COR-L47 (cell line): ENCODE data around the gene OTOP2.
"Not testable (repeated sequence)": the region's sequence is repeated elsewhere in the genome, so short reads cannot be mapped to it uniquely, and the experiment has no call there.

ENCODE experiments used
- DNase-seq: peaks from one replicate; lab custom pipeline; 2025; lab: John Stamatoyannopoulos, UW

The OTOP2 gene

DNA sequence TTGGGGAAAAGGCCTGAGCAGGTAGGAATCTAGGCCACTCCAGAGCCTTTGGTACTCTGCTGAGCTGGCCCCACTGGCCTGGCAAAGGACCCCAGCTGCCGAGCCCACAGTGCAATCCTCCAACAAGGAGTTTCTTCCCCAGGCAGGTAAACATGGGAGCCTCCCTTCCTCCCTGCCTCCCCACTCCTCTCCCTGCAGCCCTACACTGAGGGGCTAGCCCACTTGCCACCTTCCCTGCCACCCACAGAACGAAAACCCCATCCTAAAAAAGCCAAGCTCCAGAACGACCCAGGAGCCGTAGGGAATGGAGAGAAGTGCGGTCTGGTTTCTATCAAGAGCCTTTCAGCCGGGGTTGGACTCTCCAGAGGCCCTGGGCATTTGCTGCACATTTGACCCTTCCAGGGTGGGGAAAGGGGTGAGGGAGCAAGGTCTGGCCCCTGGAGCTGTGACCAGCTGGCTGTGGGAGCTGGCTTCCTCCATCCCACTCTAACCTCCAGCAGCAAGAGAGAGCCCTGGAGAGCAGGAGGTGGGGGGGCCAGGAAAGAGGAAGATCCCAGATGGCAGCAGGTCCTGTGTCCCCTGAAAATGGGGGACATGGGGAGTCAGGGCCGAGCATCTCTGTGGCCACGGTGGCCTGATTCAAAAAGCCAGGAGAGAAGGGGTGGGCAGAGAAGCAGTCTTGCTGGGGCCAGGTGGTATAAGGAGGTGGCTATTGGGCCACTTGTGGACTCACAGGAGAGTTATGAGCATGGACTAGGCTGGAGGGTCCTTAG is 47.2 kb downstream of the OTOP2 start:
- DNase-seq, result no peak

DNA sequence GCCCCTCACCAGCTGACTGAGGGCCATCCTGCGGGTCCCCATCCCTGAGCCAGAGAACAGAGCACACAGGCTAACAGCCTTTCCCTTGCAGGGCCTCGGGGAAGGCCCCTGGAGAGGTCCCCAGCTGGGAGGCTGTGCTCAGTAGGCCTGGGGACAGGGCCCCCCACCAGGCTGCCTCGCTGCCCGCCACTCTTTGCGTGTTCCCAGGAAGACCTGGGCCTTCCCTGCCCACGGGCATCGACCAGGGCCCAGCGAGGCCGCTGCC is 47.7 kb downstream of the OTOP2 start:
- DNase-seq, result no peak

DNA sequence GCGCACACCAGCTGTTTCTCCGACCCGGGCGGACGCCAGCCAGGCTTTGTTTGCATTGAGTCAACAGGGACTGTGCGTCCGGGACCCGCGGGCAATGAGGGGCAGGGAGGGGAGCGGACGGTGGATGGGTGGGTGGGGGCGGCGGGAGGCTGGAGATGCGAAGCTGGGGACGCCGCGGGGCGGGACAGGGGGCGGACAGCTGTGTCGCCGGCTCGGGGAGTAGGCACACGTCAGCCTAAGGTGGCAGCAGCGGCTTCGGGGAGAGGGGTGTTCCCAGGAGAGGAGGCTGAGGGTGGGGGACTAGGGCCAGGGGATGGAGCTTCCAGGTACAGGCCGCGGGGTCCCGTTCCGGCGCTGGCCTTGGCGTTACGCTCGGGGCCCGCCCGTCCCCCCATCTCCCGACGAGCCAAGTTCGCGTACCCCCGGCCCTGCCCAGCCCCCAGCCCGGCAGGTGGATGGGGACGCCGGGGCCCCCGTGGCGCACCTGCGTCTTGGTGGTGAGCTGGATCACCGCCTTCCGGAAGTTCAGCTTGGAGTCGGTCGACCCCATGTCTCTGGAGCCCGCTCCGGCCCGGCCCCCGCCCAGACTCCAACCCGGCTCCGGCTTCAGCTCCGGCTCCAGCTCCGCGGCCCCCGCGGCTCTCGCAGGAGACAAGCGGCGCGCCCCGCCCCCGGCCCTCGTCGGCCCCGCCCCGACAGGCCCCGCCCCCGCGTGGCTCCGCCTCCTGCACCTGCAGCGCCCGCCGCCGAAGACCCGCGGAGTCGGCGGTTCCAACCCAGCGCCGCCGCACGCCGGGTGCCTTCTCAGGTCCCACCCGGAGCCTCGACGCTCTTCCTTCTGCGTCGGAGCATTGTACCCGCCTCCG is 48.3 kb downstream of the OTOP2 start, which contains the start of gene HID1:
Gene HID1, minus strand, starts transcription at position 653 of the 866 bp plus-strand sequence. Its CDS starts 103 bp downstream, at position 550.
- peak; percentile 85 for DNase-seq

DNA sequence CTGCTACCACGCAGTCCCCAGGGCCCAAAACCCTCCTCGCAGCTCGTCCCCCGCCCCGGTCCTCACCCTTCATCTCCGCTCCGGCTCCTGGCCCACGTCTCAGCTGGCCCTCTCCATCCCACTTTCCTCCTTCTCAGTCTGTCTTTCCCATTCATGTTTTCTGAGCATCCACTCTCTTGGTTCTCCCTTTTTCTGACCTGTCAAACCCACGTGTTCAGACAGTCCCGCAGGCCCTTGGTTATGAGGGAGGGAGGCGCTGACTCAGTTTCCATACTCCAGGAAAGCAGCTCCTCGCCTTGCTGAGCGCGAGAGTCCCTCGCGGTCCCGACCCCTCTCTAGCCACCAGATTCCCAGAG is 48.9 kb downstream of the OTOP2 start:
- no peak for DNase-seq

DNA sequence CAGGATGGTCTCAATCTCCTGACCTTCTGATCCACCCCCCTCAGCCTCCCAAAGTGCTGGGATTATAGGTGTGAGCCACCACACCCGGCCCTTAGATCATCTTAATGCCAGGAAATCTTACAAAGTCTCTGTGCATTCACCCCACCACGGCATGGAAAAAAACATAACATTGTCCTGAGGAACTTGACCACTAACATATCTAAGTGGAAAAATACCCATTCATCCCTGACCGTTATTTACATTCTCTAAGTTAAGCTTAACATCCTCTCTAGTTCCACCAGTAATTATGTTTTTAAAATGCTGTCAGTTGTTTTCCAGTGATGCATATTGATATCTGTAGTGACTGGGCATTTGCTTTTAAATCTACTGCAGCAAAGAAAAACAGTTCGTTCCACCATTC is 51.9 kb downstream of the OTOP2 start:
- no peak for DNase-seq

DNA sequence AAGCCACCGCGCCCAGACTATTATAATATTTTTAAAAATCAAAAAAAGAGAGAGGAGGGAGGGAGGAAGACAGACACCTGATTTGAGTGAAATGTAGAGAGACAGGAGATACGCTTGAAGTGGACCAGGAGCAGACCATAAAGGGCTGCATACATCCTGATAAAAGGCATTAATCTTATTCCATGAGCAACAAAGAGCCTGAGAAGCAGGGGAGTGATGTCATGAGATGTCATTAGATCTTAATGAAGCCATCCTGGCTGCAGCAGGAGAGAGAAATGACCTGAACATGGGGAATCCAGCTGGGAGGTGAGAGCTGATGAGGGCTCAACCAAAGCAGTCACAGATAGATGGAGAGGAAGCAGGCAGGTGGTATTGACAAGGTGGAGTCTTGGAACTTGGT is 53.7 kb downstream of the OTOP2 start:
- no peak for DNase-seq

DNA sequence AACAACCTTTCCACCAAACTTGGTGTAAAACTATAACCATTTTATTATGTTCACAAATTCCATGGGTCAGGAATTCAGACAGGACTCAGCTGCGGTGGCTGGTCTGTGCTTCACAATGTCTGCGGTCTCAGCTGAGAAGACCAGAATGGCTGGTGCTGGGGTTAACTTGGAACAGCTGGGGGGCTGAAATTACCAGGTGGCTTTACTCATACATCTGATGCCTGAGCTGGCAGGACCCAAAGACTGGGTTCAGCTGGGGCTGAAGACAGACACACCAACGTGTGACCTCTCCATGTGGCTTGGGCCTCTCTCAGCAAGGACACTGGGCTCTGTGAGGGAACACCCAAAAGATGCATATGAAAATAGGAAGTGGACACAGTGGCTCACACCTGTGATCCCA is 54.2 kb downstream of the OTOP2 start:
- no peak for DNase-seq

DNA sequence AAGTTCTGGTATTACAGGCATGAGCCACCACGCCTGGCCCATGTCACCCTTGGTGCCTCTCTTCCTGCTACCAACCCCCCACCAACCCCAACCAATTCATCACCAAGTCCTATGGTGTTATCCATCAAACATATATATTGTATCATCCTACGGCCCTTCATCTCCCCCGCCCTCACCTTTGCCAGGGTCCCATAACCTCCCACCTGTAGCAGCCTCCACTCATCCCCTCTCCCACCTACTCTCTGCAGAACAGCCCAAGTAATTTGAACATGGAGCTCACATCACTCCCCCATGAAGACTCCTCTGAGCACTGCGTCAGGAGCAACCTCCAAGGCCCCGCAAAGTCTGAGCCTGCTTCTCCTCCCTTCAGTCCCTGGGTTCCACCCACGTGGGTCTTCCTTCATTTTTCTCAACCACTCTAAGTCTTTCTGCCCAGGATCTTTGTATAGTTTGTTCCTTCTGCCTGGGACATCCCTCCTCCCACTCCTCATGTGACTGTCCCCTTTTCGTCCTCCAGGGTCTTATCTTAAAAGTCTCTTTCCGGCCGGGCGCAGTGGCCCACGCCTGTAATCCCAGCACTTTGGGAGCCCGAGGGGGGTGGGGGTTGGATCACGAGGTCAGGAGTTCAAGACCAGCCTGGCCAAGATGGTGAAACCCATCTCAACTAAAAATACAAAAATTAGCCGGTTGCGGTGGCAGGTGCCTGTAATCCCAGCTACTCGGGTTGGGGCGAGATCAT is 55.5 kb downstream of the OTOP2 start:
- no peak for DNase-seq

DNA sequence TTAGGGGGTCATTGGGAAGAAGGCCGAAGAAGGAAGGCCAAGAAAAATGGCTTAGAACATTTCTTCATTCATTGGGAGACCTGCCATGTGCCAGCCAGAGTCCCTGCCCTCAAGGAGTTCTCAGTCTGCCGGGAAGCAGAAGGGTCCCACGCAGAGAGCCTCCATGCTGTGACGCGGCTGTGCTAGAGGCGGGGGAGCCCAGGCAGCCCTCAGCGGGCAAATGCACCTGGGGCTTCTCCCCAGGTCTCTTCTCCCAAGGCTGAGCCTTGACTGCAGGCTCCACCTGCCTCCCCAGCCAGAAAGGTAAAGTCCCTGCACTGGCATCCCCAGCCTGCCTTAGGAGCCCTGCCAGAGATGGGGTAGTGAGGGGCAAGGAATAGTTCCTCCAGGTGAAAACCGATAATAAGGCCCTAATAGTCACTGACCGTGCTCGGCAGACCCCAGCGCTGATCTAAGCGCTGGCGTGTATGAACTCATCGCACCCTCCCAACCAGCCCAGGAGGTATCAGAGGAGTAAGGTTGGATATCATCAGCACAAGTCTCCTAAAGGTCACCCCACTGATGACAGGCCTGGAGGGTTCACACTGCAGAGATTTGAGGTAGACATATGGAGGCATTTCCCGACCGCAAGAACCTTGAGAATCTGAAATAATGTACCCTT is 57.4 kb downstream of the OTOP2 start:
- DNase-seq, result no peak

DNA sequence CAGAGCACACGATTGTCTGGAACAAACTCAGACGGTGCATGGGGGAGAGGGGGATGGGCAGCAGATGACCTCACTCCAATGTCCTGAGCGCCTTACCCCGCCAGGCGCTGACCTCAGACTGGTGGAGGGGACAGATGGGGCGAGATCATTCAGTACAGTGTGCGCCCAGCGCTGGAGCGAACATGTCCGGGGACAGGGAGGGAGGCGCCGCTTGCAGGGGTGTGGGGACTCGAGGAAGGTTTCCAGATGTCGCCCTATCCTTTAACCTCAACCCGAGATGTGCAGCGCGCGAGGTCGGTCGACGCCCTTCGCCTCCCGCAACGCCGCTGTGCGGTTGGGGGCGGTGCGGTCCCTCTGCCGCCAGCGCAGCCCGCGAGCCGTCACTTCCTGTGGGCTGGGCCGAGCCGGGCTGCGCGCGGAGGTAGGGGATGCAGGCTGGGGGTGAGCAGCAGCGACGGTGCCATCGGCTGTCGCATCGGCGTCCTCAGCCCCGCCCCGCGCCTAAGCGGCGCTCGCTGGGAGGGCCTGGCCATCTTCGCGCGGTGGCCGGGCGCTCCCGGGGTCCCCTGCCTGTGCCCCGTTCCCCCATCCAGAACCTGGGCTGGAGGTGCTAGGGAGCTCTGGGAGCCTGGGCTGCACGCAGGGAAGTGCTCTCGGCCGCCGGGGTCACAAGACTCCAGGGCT is 58.0 kb downstream of the OTOP2 start:
- DNase-seq, result peak; percentile 80

DNA sequence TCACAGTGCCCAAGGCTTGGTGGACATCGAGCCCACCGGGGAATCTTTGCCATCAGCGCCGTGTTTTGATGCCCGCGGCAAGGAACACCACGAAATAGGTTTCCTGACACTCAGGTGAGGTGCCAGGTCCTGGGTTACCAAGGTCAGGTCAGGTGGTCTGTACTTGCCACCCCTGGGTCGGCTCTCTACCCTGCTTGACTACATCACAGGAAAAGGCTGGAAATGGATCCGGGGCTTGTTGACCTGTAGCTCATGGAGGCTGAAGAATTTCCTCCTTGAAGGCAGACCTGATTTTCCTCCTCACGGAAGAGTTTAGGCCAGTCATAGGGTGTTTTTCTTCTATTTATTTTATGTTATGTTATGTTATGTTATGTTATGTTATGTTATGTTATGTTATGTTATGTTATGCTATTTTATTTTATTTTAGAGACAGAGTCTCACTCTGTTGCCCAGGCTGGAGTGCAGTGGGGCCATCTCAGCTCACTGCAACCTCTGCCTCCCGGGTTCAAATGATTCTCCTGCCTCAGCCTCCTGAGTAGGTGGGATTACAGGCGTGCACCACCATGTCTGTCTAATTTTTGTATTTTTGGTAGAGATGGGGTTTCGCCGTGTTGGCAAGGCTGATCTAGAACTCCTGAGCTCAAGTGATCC is 58.7 kb downstream of the OTOP2 start:
- not testable (repeated sequence) for DNase-seq
